Neural cell (in vitro differentiated cells): Measurements from ENCODE around the gene GRWD1. TPM values are rescaled to one million over a fixed set of nuclear protein-coding genes. Genes with fewer than 3 reads are reported as not detected.

Experiments
- H2AFZ ChIP-seq: fragments of 200-600, 300-800 bp; sonication (generic), shearing (Covaris generic); 2 replicates; pipeline ENCODE4 v1.6.0; 2014; ENCODE audit warnings: low read depth, mild to moderate bottlenecking, antibody characterized with exemption, low read length, moderate library complexity
- H3F3A ChIP-seq: fragments of 200-600 bp; shearing (Covaris generic); 2 replicates; pipeline ENCODE4 v1.6.1; 2016; ENCODE audit warnings: mild to moderate bottlenecking, moderate library complexity, mixed read lengths, antibody characterized with exemption, low read length; ENCODE audit not compliant: insufficient read depth, poor library complexity, severe bottlenecking
- H3K27ac ChIP-seq: fragments of 200-600, 300-800 bp; sonication (generic), shearing (Covaris generic); 2 replicates; pipeline ENCODE4 v1.5.1; 2014; ENCODE audit warnings: mild to moderate bottlenecking, low read length, moderate library complexity
- H3K27me3 ChIP-seq: fragments of 300-800, 200-600 bp; sonication (generic), shearing (Covaris generic); 2 replicates; pipeline ENCODE4 v1.6.0; 2014; ENCODE audit warnings: mild to moderate bottlenecking, low read depth, low read length, moderate library complexity; ENCODE audit not compliant: insufficient read depth
- H3K36me3 ChIP-seq: fragments of 300-800, 200-600 bp; sonication (generic), shearing (Covaris generic); 2 replicates; pipeline ENCODE4 v1.5.1; 2014; ENCODE audit warnings: mild to moderate bottlenecking, antibody characterized with exemption, low read length, moderate library complexity; ENCODE audit not compliant: insufficient read depth
- H3K4me2 ChIP-seq: fragments of 300-800, 200-600 bp; sonication (generic), shearing (Covaris generic); 2 replicates; pipeline ENCODE4 v1.6.0; 2014; ENCODE audit warnings: mild to moderate bottlenecking, low read length
- H3K4me3 ChIP-seq: fragments of 300-800, 200-600 bp; sonication (generic), shearing (Covaris generic); 2 replicates; pipeline ENCODE4 v1.5.1; 2014; ENCODE audit warnings: mild to moderate bottlenecking, low read length, moderate library complexity
- H3K79me2 ChIP-seq: fragments of 200-600 bp; shearing (Covaris generic); replicated peaks from 2 replicates; pipeline ENCODE4 v1.6.0; 2014; ENCODE audit warnings: mild to moderate bottlenecking, low read length, moderate library complexity; ENCODE audit not compliant: insufficient read depth
- H3K9ac ChIP-seq: fragments of 300-800, 200-600 bp; sonication (generic), shearing (Covaris generic); 2 replicates; pipeline ENCODE4 v1.6.1; 2016; ENCODE audit warnings: mild to moderate bottlenecking, low read length, mixed read lengths
- H3K9me2 ChIP-seq: fragments of 200-600 bp; shearing (Covaris generic); 2 replicates; pipeline ENCODE4 v1.6.1; 2016; ENCODE audit warnings: mild to moderate bottlenecking, low read length, mixed read lengths; ENCODE audit not compliant: insufficient read depth
- H3K9me3 ChIP-seq: fragments of 200-600, 300-800 bp; sonication (generic), shearing (Covaris generic); 2 replicates; pipeline ENCODE4 v1.6.1; 2016; ENCODE audit warnings: mild to moderate bottlenecking, mixed run types, low read length, moderate library complexity, mixed read lengths
- H4K20me1 ChIP-seq: fragments of 200-600 bp; shearing (Covaris generic); 2 replicates; pipeline ENCODE4 v1.6.1; 2016; ENCODE audit warnings: mild to moderate bottlenecking, mixed run types; ENCODE audit not compliant: insufficient read depth
- EP300 ChIP-seq: fragments of 450-650 bp; conservative IDR thresholded peaks from 2 replicates; pipeline ENCODE4 v1.6.1; 2014; ENCODE audit warnings: antibody characterized with exemption, mild to moderate bottlenecking, moderate library complexity; ENCODE audit not compliant: poor library complexity, severe bottlenecking
- EZH2 ChIP-seq: fragments of 200-600, 300-800 bp; shearing (Covaris generic), sonication (generic); IDR thresholded peaks from 2 replicates; pipeline ENCODE4 v1.6.1; 2014; ENCODE audit warnings: antibody characterized with exemption, low read length, borderline replicate concordance, mild to moderate bottlenecking; ENCODE audit not compliant: insufficient read depth, poor library complexity, severe bottlenecking
- MXI1 ChIP-seq: fragments of 450-650 bp; conservative IDR thresholded peaks from 2 replicates; pipeline ENCODE4 v1.6.1; 2014; ENCODE audit warnings: antibody characterized with exemption, mild to moderate bottlenecking; ENCODE audit not compliant: poor library complexity, severe bottlenecking
- POLR2AphosphoS5 ChIP-seq: IDR thresholded peaks from 2 replicates; pipeline ENCODE4 v1.6.1; 2012
- RAD21 ChIP-seq: fragments of 450-650 bp; conservative IDR thresholded peaks from 2 replicates; pipeline ENCODE4 v1.6.1; 2014; ENCODE audit warnings: antibody characterized with exemption, mild to moderate bottlenecking, moderate library complexity
- SMC3 ChIP-seq: fragments of 450-650 bp; conservative IDR thresholded peaks from 2 replicates; pipeline ENCODE4 v1.6.1; 2014; ENCODE audit warnings: antibody characterized with exemption, mild to moderate bottlenecking, moderate library complexity; ENCODE audit not compliant: poor library complexity
- TAF1 ChIP-seq: IDR thresholded peaks from 2 replicates; pipeline ENCODE4 v1.6.1; 2012; ENCODE audit warnings: low read depth
- polyA plus RNA-seq: library from polyadenylated mRNA; depleted of rRNA; stranded (reverse); fragments of >200 nt; gene quantifications from 2 replicates; pipeline ENCODE4 v1.2.3, GENCODE V29; 2014
- TF ChIP-seq, protein P1 (sequence below): fragments of 450-650 bp; IDR thresholded peaks from 2 replicates; pipeline ENCODE4 v1.5.1; 2014; ENCODE audit warnings: antibody characterized with exemption, mild to moderate bottlenecking, moderate library complexity; ENCODE audit not compliant: poor library complexity, severe bottlenecking
- TF ChIP-seq, protein P2 (sequence below): IDR thresholded peaks from 2 replicates; pipeline ENCODE4 v1.6.1; 2012; ENCODE audit warnings: borderline replicate concordance

GRWD1 gene
- polyA plus RNA-seq, 1 donor from 2014 or later = 11.8 TPM

DNA sequence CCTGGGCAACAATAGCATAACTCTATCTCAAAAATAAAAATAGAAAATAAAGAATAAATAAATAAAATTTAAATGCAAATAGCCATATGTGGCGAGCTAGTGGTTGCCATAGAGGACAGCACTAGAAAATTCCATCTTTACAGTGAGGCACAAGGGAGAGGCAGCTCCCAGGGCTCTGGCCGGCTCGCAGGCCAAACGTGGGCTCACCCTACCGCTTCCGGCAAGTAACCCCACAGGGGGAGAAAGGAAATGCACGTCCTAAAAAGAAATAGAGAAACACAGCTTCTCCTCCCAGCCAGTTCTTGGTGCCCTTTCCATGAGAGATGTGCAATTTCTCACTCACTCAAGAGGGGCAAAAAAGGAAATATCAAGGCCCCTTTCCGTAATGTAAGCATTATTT is 12.4 kb upstream of the GRWD1 start:
- no peaks in the 10 kb centered on the region for H3K9me2 ChIP-seq
- H3K4me2 ChIP-seq = no peak overlapping the region
- no peaks in the 10 kb centered on the region for H4K20me1 ChIP-seq
- no peak overlapping the region for H2AFZ ChIP-seq
- H3K79me2 ChIP-seq = no peaks in the 10 kb centered on the region
- H3K27me3 ChIP-seq = no peaks in the 10 kb centered on the region
- H3K9me3 ChIP-seq = no peaks in the 10 kb centered on the region
- no peaks in the 10 kb centered on the region for H3F3A ChIP-seq
- TF ChIP-seq, protein P1, sequence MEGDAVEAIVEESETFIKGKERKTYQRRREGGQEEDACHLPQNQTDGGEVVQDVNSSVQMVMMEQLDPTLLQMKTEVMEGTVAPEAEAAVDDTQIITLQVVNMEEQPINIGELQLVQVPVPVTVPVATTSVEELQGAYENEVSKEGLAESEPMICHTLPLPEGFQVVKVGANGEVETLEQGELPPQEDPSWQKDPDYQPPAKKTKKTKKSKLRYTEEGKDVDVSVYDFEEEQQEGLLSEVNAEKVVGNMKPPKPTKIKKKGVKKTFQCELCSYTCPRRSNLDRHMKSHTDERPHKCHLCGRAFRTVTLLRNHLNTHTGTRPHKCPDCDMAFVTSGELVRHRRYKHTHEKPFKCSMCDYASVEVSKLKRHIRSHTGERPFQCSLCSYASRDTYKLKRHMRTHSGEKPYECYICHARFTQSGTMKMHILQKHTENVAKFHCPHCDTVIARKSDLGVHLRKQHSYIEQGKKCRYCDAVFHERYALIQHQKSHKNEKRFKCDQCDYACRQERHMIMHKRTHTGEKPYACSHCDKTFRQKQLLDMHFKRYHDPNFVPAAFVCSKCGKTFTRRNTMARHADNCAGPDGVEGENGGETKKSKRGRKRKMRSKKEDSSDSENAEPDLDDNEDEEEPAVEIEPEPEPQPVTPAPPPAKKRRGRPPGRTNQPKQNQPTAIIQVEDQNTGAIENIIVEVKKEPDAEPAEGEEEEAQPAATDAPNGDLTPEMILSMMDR = no peak
- no peak for TF ChIP-seq EZH2
- TF ChIP-seq, protein P2, sequence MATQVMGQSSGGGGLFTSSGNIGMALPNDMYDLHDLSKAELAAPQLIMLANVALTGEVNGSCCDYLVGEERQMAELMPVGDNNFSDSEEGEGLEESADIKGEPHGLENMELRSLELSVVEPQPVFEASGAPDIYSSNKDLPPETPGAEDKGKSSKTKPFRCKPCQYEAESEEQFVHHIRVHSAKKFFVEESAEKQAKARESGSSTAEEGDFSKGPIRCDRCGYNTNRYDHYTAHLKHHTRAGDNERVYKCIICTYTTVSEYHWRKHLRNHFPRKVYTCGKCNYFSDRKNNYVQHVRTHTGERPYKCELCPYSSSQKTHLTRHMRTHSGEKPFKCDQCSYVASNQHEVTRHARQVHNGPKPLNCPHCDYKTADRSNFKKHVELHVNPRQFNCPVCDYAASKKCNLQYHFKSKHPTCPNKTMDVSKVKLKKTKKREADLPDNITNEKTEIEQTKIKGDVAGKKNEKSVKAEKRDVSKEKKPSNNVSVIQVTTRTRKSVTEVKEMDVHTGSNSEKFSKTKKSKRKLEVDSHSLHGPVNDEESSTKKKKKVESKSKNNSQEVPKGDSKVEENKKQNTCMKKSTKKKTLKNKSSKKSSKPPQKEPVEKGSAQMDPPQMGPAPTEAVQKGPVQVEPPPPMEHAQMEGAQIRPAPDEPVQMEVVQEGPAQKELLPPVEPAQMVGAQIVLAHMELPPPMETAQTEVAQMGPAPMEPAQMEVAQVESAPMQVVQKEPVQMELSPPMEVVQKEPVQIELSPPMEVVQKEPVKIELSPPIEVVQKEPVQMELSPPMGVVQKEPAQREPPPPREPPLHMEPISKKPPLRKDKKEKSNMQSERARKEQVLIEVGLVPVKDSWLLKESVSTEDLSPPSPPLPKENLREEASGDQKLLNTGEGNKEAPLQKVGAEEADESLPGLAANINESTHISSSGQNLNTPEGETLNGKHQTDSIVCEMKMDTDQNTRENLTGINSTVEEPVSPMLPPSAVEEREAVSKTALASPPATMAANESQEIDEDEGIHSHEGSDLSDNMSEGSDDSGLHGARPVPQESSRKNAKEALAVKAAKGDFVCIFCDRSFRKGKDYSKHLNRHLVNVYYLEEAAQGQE = no peak
- TF ChIP-seq EP300 = no peak
- TF ChIP-seq POLR2AphosphoS5 = no peak
- TF ChIP-seq RAD21 = no peak
- no peak for TF ChIP-seq SMC3
- TF ChIP-seq TAF1 = no peak
- no peak for TF ChIP-seq MXI1
- no peak overlapping the region for H3K9ac ChIP-seq
- no peaks in the 10 kb centered on the region for H3K36me3 ChIP-seq
- no peak overlapping the region for H3K27ac ChIP-seq
- no peak overlapping the region for H3K4me3 ChIP-seq

DNA sequence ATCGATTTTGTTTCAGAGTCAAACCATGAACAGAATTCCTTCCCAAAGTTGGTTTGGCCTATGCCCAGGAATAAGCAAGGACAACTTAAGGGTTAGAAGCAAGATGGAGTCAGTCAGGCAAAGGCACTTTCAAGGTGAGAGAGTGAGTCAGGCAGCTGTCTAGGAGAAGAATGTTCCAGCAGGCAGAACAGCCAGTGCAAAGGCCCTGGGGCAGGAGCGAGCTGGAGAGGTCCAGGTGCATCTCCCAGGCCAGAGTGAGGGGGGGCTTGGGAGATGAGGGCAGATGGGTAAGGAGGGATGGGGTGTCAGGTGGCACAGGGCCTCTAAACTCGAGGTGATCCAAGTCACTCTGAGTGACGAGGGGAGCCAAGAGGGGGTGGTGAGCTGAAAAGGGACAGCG is 9.2 kb upstream of the GRWD1 start:
- Histone ChIP-seq H3K79me2 (no peaks in the 10 kb centered on the region), H2AFZ (no peak overlapping the region), H3K4me3 (no peak overlapping the region), H3K36me3 (no peaks in the 10 kb centered on the region), H3F3A (no peaks in the 10 kb centered on the region), H3K27me3 (no peaks in the 10 kb centered on the region), H4K20me1 (no peaks in the 10 kb centered on the region), H3K4me2 (no peak overlapping the region), H3K9ac (no peak overlapping the region), H3K9me2 (no peaks in the 10 kb centered on the region), H3K27ac (no peak overlapping the region), H3K9me3 (no peaks in the 10 kb centered on the region)
- TF ChIP-seq, protein P2 = no peak
- TF ChIP-seq TAF1 = no peak
- no peak for TF ChIP-seq SMC3
- no peak for TF ChIP-seq EP300
- no peak for TF ChIP-seq MXI1
- no peak for TF ChIP-seq EZH2
